ENCODE data around the gene OR4C45.

DNA sequence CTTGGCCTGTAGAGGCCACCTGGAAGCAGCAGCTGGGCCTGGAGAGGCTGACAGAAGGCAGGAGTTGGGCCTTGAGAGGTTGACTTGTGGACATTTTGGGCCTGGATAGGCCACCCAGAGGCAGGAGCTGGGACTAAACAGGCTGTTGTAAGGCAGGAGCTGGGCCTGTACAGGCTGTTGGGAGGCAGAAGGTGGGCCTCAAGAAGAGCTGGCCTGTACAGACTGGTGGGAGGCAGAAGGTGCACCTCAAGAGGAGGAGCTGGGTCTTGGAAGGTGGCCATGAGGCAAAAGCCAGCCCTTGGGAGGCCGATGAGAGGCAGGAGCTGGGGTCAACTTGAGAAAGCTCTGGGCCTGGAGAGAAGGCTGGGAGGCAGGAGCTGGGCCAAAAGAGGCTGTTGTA, 45.3 kb downstream of the OR4C45 start:
- TF ChIP-seq, protein P1, sequence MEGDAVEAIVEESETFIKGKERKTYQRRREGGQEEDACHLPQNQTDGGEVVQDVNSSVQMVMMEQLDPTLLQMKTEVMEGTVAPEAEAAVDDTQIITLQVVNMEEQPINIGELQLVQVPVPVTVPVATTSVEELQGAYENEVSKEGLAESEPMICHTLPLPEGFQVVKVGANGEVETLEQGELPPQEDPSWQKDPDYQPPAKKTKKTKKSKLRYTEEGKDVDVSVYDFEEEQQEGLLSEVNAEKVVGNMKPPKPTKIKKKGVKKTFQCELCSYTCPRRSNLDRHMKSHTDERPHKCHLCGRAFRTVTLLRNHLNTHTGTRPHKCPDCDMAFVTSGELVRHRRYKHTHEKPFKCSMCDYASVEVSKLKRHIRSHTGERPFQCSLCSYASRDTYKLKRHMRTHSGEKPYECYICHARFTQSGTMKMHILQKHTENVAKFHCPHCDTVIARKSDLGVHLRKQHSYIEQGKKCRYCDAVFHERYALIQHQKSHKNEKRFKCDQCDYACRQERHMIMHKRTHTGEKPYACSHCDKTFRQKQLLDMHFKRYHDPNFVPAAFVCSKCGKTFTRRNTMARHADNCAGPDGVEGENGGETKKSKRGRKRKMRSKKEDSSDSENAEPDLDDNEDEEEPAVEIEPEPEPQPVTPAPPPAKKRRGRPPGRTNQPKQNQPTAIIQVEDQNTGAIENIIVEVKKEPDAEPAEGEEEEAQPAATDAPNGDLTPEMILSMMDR (IDR thresholded peaks at IDR 0.05): no peak
- TF ChIP-seq POLR2A (IDR thresholded peaks at IDR 0.05) (no peak), EP300 (IDR thresholded peaks at IDR 0.05) (no peak), POLR2AphosphoS5 (IDR thresholded peaks at IDR 0.05) (no peak)
